ENCODE data around the gene PPP6C.

PPP6C gene

DNA sequence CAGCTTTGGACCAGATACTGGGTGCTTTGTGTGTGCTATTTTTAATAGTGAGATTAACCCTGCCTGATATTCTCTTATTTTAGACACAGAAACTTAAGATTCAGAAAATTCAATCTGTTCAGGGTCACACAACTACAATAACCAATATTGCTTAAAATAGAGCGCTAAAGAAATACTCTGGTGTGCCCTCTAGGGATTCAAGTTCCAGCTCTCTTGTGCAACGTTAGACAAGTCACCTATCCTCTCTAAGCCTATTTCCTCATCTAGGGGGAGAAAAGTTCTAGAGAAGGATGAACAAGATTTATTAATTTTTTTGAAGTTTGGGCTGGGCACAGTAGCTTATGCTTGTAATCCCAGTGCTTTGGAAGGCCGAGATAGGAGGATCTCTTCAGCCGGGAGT lies 44.2 kb downstream of the PPP6C start:
- TF ChIP-seq, protein P1, sequence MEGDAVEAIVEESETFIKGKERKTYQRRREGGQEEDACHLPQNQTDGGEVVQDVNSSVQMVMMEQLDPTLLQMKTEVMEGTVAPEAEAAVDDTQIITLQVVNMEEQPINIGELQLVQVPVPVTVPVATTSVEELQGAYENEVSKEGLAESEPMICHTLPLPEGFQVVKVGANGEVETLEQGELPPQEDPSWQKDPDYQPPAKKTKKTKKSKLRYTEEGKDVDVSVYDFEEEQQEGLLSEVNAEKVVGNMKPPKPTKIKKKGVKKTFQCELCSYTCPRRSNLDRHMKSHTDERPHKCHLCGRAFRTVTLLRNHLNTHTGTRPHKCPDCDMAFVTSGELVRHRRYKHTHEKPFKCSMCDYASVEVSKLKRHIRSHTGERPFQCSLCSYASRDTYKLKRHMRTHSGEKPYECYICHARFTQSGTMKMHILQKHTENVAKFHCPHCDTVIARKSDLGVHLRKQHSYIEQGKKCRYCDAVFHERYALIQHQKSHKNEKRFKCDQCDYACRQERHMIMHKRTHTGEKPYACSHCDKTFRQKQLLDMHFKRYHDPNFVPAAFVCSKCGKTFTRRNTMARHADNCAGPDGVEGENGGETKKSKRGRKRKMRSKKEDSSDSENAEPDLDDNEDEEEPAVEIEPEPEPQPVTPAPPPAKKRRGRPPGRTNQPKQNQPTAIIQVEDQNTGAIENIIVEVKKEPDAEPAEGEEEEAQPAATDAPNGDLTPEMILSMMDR (IDR thresholded peaks at IDR 0.05; ENCODE audit: insufficient read depth, low read depth, low read length, missing control alignments): no peak
- DNase-seq (ENCODE audit: low read depth): no peak

DNA sequence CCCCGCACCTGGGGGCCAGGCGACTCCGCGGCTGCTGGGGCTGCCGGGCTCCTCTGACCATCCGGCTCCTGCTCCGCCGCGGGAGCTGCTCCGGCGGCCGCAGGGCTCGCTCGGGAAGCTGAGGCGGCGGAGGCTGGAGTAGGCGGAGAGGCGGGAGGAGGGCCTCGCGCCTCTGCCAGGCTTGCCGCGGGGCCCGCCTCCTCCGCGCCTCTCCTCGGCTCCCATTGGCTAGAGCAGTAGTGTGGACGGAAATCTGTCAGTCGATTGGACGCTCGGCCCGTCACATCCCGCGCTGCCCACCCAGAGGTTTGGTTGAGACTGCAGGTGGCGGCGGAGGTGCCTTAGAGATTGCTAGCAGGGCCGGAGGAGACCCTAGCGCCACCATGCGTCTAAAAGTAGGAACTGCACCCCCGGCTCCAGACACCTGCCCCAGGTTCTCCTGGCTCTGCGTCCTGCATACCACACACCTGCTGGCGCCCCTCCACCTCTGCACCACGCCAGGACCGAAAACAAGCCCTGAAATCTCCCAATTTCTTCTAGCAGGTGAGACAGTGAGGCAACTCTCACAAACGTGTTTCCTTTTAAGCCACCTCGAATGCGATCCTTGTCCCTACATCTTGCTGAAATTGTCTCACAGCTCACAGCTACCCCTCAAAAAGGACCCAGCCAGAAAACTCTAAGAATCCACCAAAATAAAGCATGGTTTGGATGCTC lies 46.1 kb downstream of the PPP6C start, which contains the start of gene SCAI:
Gene SCAI, minus strand, starts transcription at position 152 of the 714 bp plus-strand sequence. Its CDS starts 91 bp downstream, at position 61.
- peak; percentile 100 for DNase-seq (ENCODE audit: low read depth)
- TF ChIP-seq, protein P1 (IDR thresholded peaks at IDR 0.05; ENCODE audit: insufficient read depth, low read depth, low read length, missing control alignments): peak; percentile 98
- peak within 1 kb of the TSS; percentile 87 for H3K4me3 ChIP-seq (ENCODE audit: low read depth, low read length)

More for the DNA sequence above, 44.2 kb downstream of the PPP6C start:
- H3K4me3 ChIP-seq (ENCODE audit: low read depth, low read length): no peak overlapping the region

DNA sequence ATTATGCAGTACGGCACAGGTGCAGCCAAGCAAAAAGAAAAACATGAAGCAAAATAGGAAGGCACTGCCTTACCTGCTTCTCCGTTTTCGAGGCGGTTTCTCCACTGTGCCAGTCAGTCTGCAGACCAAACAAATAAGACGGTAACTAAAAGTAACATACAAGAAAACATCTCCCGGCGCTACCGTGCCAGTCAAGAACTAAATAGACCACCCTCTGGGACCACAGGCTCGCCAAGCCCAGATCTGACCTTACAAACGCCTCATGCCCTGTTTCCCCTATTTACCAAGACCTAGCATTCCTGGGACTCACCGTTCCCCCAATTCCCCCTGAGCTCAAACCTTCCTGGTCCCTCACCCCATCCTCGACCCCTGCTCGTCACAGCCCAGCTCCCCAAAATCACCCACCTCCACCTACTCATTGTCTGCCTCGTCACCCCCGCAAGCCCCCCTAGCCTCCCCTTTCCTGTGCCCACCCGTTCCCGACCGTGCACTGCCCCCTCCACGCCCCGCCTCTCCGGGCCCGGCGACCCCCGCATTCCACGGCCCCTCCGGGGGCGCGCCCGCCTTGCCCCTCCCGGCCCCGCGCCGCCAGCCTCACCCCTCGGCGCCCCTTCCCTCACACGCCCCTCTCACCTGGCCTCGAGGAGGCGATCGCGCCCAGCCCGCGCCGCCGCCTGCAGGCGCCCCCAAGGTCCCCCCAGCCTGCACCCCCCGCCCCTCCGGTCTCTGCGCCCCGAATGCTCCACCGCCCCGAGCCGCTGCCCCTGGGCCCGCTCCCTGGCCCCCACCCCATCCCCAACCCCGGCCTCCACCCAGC lies 46.8 kb downstream of the PPP6C start:
- H3K4me3 ChIP-seq (ENCODE audit: low read depth, low read length): peak overlapping the region; percentile 87
- TF ChIP-seq, protein P1 (IDR thresholded peaks at IDR 0.05; ENCODE audit: insufficient read depth, low read depth, low read length, missing control alignments): peak; percentile 8
- DNase-seq (ENCODE audit: low read depth): peak; percentile 29

DNA sequence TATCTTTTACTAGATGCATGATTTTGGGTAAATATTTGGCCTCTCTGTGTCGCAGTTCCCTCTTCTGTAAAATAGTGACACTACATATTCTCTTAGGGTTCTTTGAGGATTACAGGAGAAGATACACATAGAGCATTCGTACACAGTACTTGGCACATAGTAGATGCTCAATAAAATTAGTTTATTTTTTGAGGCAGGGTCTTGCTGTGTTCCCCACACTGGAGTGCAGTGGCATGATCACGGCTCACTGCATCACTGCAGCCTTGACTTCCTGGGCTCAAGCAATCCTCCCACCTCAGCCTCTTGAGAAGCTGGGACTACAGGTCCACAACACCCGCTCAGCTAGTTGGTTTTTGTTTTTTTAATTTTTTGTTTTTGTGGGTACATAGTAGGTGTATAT lies 47.9 kb downstream of the PPP6C start:
- no peak for DNase-seq (ENCODE audit: low read depth)
- H3K4me3 ChIP-seq (ENCODE audit: low read depth, low read length): no peak overlapping the region
- TF ChIP-seq, protein P1 (IDR thresholded peaks at IDR 0.05; ENCODE audit: insufficient read depth, low read depth, low read length, missing control alignments): no peak

DNA sequence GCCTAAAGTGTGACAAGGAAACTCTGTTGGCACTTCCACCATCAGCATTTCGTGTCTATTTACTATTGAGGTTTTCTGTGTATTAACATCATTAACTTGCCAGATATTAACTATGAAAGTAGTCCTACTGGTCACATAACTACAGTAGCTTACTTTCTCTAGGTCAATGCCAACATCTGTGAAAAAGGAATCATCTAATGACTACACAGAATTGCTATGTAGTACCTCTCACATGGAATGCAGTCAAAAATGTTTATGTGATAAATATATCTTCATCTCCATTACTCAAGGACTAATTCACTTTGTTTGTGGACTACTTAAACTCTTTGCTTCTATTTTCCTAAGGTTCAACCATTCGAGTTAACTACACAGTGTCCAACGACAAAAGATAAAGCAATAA lies 48.4 kb downstream of the PPP6C start:
- TF ChIP-seq, protein P1 (IDR thresholded peaks at IDR 0.05; ENCODE audit: insufficient read depth, low read depth, low read length, missing control alignments): no peak
- no peak for DNase-seq (ENCODE audit: low read depth)
- H3K4me3 ChIP-seq (ENCODE audit: low read depth, low read length): no peak overlapping the region

DNA sequence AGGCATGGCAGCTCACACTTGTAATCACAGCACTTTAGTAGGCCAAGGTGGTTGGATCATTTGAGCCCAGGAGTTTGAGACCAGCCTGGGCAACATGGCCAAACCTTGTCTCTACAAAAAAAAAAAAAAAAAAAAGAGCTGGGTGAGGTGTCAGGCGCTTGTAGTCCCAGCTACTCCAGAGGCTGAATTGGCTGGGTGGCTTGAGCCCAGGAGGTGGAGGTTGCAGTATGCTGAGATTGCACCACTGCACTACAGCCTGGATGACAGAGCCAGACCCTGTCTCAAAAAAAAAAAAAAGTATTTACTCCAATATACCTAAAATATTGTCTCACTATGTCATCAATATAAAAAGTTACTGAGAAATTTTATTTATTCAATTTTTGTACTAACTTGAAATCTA lies 49.0 kb downstream of the PPP6C start:
- H3K4me3 ChIP-seq (ENCODE audit: low read depth, low read length): no peak overlapping the region
- DNase-seq (ENCODE audit: low read depth): no peak
- TF ChIP-seq, protein P1 (IDR thresholded peaks at IDR 0.05; ENCODE audit: insufficient read depth, low read depth, low read length, missing control alignments): no peak
